ENCODE results near the gene PAF1.

The PAF1 gene

DNA sequence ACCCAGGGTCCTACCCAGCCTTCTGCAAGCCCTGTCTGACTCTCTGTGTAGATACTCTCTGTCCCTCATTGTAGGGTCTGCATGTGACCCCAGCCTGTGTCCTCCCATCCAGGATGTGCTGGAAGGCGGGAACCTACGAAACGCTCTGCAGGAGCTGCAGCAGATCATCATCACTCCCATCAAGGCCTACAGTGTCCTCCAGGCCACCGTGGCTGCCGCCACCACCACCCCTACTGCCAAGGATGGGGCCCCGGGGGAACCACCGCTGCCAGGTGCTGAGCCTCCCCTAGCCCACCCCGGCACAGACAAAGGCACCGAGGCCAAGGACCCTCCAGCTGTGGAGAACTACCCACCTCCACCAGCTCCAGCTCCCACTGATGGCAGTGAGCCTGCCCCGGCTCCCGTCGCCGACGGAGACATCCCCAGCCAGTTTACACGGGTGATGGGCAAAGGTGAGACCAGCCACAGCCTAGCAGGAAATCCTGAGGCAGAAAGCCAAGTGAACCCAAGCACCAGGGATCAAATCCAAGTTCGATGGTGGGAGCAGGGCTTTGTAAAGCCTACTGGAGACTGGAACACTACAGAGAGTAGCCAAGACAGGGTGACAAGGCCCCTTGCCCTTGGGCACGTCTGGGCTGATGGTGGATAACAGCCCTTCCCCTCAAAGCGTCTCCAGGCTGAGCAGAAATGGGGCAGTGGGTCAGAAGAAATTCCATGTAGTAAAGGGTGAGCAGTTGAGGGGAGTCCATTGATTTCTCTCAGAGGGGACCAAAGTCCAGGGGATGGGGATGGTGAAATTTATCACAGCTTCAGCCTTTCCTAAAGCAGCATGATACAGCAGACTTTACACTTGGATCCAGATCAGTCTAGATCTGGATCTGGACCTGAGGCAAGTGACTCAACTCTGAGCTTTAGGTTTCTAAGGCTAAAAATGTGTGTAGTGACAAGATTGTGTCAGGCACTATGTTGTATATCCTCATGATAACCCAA lies 13.2 kb downstream of the PAF1 start:
- TF ChIP-seq Cebpa-rat (IDR thresholded peaks at IDR 0.05) = no peak
- Histone ChIP-seq H3K9me3 (replicated peaks in 1 of 11) (no peaks in the 10 kb centered on the region), H3K36me3 (peaks cover 96 to 100% (median 100%) of the 10 kb centered on the region in 11 experiments), H3K9ac (no peak overlapping the region), H3K27me3 (no peaks in the 10 kb centered on the region), H4K20me1 (peaks cover 0 to 64% (median 10%) of the 10 kb centered on the region in 11 experiments; a peak in 12 of 22 replicates), H3K27ac (no peak overlapping the region), H3K4me2 (no peak overlapping the region), H3K4me3 (no peak overlapping the region), H3K4me1 (0 out of 20 replicates have a peak, but pooled peaks cover 0 to 4% (median 0%) of the 10 kb centered on the region in 10 experiments)

GRCh38 chr19:39375929-39376328 lies 15.0 kb downstream of the PAF1 start:
- Histone ChIP-seq H3K4me2 (no peak overlapping the region), H3K4me1 (0 out of 20 replicates have a peak, but pooled peaks cover 0 to 4% (median 0%) of the 10 kb centered on the region in 10 experiments), H3K9me3 (replicated peaks in 1 of 11) (no peaks in the 10 kb centered on the region), H3K27ac (no peak overlapping the region), H3K4me3 (no peak overlapping the region), H3K9ac (no peak overlapping the region), H4K20me1 (peaks cover 0 to 61% (median 10%) of the 10 kb centered on the region in 11 experiments; a peak in 11 of 22 replicates), H3K36me3 (peaks cover 96 to 100% (median 100%) of the 10 kb centered on the region in 11 experiments), H3K27me3 (no peaks in the 10 kb centered on the region)
- no peak for TF ChIP-seq Cebpa-rat (IDR thresholded peaks at IDR 0.05)

DNA sequence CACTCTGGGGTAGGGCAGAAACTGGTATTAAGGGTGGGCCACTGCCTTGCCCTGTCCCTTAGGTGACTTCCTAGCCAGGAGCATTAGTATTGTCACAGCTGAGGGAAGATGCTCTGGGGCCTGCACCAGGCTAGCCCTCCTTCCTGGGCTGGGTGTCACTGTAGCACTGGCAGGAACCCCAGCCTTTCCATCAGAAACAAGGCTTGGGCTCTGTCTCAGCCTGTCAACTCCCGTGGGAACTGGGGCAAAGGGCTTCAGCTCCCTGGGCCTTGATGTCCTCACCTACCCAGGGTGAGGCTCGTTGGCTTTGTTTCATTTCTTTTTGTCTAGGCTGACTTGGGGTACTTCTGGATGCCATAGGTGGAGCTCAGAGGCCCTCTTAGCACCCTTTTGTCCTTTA lies 18.0 kb downstream of the PAF1 start:
- H3K9ac ChIP-seq = peak overlapping the region in 4 of 11 experiments; percentile 6 to 17 (median 12); a peak in 3 of 22 replicates
- peaks cover 96 to 100% (median 99%) of the 10 kb centered on the region in 11 experiments for H3K36me3 ChIP-seq
- no peak overlapping the region for H3K4me2 ChIP-seq
- H3K9me3 ChIP-seq (replicated peaks in 1 of 11) = no peaks in the 10 kb centered on the region
- no peaks in the 10 kb centered on the region for H3K27me3 ChIP-seq
- peaks cover 0 to 82% (median 18%) of the 10 kb centered on the region in 11 experiments; a peak in 13 of 22 replicates for H4K20me1 ChIP-seq
- H3K4me3 ChIP-seq = no peak overlapping the region
- peak overlapping the region in 2 of 11 experiments; percentile 22 to 26; a peak in 2 of 22 replicates for H3K27ac ChIP-seq
- H3K4me1 ChIP-seq = no peaks in the 10 kb centered on the region
- no peak for TF ChIP-seq Cebpa-rat (IDR thresholded peaks at IDR 0.05)

DNA sequence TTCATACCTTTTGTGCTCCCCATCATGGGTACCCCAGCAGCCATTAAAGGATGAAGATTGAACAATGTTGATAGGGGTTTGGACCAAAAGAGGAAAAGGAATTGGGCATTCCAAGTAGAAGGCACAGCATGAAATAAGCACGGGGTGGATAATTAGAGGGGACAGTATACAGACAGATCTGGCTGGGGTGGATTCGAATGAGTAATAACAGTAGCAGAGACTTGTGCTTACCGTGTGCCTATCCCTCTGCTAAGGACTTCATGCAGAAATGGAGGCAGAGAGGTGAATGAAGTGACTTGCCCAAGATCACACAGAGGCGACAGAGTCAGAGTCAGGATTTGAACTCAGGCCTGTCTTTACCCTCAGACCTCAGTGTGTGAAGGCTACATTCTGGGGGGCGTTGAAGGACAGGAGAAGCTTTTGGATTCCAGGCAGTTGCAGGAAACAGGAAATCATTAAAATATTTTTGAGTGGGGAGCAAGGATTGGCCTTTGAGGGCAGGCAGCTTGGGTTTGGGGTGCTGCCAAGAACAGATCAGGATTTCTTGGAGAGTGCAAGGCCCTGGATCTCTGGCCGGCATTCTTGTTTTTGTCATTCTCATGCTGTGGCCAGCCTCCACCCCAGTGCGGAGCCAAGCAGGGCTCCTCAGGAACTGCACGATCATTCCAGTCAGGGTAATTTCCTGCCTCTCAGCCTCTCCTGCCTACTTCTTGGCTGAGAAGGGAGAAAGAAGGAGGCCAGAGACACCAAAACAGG lies 18.7 kb downstream of the PAF1 start:
- Histone ChIP-seq H3K9me3 (replicated peaks in 1 of 11) (no peaks in the 10 kb centered on the region), H3K27me3 (no peaks in the 10 kb centered on the region), H3K27ac (peak overlapping the region in 4 of 11 experiments; percentile 0 to 26 (median 22); a peak in 3 of 22 replicates), H3K4me1 (peaks cover 0 to 6% (median 0%) of the 10 kb centered on the region in 10 experiments; a peak in 3 of 20 replicates), H3K36me3 (peaks cover 91 to 100% (median 97%) of the 10 kb centered on the region in 11 experiments), H3K4me2 (no peak overlapping the region), H4K20me1 (peaks cover 0 to 75% (median 18%) of the 10 kb centered on the region in 11 experiments; a peak in 12 of 22 replicates), H3K9ac (peak overlapping the region in 4 of 11 experiments; percentile 6 to 40 (median 16); a peak in 3 of 22 replicates), H3K4me3 (no peak overlapping the region)
- no peak for TF ChIP-seq Cebpa-rat (IDR thresholded peaks at IDR 0.05)

- no peak overlapping the region for H3K4me3 ChIP-seq
- H4K20me1 ChIP-seq = peaks cover 0 to 60% (median 18%) of the 10 kb centered on the region in 11 experiments; a peak in 12 of 22 replicates
- H3K4me2 ChIP-seq = no peak overlapping the region
- no peak overlapping the region for H3K9ac ChIP-seq
- no peaks in the 10 kb centered on the region for H3K27me3 ChIP-seq
- TF ChIP-seq Cebpa-rat (IDR thresholded peaks at IDR 0.05) = no peak
- no peaks in the 10 kb centered on the region for H3K9me3 ChIP-seq (replicated peaks in 1 of 11)
- H3K36me3 ChIP-seq = peaks cover 91 to 100% (median 97%) of the 10 kb centered on the region in 11 experiments
- H3K4me1 ChIP-seq = peaks cover 0 to 11% (median 0%) of the 10 kb centered on the region in 10 experiments; a peak in 4 of 20 replicates
- no peak overlapping the region for H3K27ac ChIP-seq
Measured at GRCh38 chr19:39370735-39371134, 20.2 kb downstream of the PAF1 start.

- H4K20me1 ChIP-seq = peaks cover 0 to 49% (median 21%) of the 10 kb centered on the region in 11 experiments; a peak in 18 of 22 replicates
- peaks cover 88 to 100% (median 94%) of the 10 kb centered on the region in 11 experiments for H3K36me3 ChIP-seq
- no peaks in the 10 kb centered on the region for H3K9me3 ChIP-seq (replicated peaks in 1 of 11)
- H3K4me3 ChIP-seq = no peak overlapping the region
- H3K4me2 ChIP-seq = no peak overlapping the region
- TF ChIP-seq Cebpa-rat (IDR thresholded peaks at IDR 0.05) = no peak
- no peak overlapping the region for H3K27ac ChIP-seq
- no peaks in the 10 kb centered on the region for H3K27me3 ChIP-seq
- H3K4me1 ChIP-seq = peaks cover 0 to 18% (median 6%) of the 10 kb centered on the region in 10 experiments; a peak in 15 of 20 replicates
- H3K9ac ChIP-seq = no peak overlapping the region
Measured at GRCh38 chr19:39369200-39369599, 21.7 kb downstream of the PAF1 start.

GRCh38 chr19:39365531-39365930 lies 25.4 kb downstream of the PAF1 start:
- H3K4me2 ChIP-seq = no peak overlapping the region
- peaks cover 77 to 98% (median 88%) of the 10 kb centered on the region in 11 experiments for H3K36me3 ChIP-seq
- peaks cover 0 to 60% (median 38%) of the 10 kb centered on the region in 11 experiments; a peak in 20 of 22 replicates for H4K20me1 ChIP-seq
- H3K27me3 ChIP-seq = no peaks in the 10 kb centered on the region
- TF ChIP-seq Cebpa-rat (IDR thresholded peaks at IDR 0.05) = no peak
- H3K9me3 ChIP-seq (replicated peaks in 1 of 11) = no peaks in the 10 kb centered on the region
- no peak overlapping the region for H3K9ac ChIP-seq
- H3K4me1 ChIP-seq = peaks cover 15 to 43% (median 31%) of the 10 kb centered on the region in 10 experiments; a peak in 19 of 20 replicates
- no peak overlapping the region for H3K4me3 ChIP-seq
- no peak overlapping the region for H3K27ac ChIP-seq

GRCh38 chr19:39363901-39364457 lies 26.9 kb downstream of the PAF1 start:
- Histone ChIP-seq H4K20me1 (peaks cover 0 to 51% (median 31%) of the 10 kb centered on the region in 11 experiments; a peak in 20 of 22 replicates), H3K4me2 (peak overlapping the region in 9 of 11 experiments; percentile 36 to 73 (median 68); a peak in 17 of 22 replicates), H3K27me3 (no peaks in the 10 kb centered on the region), H3K9ac (peak overlapping the region in 10 of 11 experiments; percentile 14 to 70 (median 40); a peak in 14 of 22 replicates), H3K4me1 (peaks cover 15 to 43% (median 31%) of the 10 kb centered on the region in 10 experiments; a peak in 19 of 20 replicates), H3K27ac (peak overlapping the region in 8 of 11 experiments; percentile 12 to 66 (median 46); a peak in 12 of 22 replicates), H3K4me3 (no peak overlapping the region), H3K9me3 (replicated peaks in 1 of 11) (no peaks in the 10 kb centered on the region), H3K36me3 (peaks cover 77 to 98% (median 87%) of the 10 kb centered on the region in 11 experiments)
- no peak for TF ChIP-seq Cebpa-rat (IDR thresholded peaks at IDR 0.05)

Measured in BLaER1 treated with 17β-estradiol and CSF1 and Interleukin-3, amounts not matched to agents 10 nM and 100 nM (cell line).